LNCaP clone FGC (cell line): ENCODE measurements around the gene TRNAU1AP.

Experiments used
- DNase-seq: peaks from one replicate; pipeline ENCODE4 v3.0.0-alpha.2; 2011; ENCODE audit warnings: low read depth
- H3K4me3 ChIP-seq: 2 replicates; pipeline ENCODE4 v1.5.1; 2011; ENCODE audit warnings: mild to moderate bottlenecking, low read depth, low read length, control low read depth
- TF ChIP-seq, protein P1 (sequence below): IDR thresholded peaks from 2 replicates; pipeline ENCODE4 v1.5.1; 2012; ENCODE audit warnings: mild to moderate bottlenecking; ENCODE audit not compliant: control insufficient read depth, insufficient read depth; ENCODE audit errors: extremely low read depth

Gene TRNAU1AP

DNA sequence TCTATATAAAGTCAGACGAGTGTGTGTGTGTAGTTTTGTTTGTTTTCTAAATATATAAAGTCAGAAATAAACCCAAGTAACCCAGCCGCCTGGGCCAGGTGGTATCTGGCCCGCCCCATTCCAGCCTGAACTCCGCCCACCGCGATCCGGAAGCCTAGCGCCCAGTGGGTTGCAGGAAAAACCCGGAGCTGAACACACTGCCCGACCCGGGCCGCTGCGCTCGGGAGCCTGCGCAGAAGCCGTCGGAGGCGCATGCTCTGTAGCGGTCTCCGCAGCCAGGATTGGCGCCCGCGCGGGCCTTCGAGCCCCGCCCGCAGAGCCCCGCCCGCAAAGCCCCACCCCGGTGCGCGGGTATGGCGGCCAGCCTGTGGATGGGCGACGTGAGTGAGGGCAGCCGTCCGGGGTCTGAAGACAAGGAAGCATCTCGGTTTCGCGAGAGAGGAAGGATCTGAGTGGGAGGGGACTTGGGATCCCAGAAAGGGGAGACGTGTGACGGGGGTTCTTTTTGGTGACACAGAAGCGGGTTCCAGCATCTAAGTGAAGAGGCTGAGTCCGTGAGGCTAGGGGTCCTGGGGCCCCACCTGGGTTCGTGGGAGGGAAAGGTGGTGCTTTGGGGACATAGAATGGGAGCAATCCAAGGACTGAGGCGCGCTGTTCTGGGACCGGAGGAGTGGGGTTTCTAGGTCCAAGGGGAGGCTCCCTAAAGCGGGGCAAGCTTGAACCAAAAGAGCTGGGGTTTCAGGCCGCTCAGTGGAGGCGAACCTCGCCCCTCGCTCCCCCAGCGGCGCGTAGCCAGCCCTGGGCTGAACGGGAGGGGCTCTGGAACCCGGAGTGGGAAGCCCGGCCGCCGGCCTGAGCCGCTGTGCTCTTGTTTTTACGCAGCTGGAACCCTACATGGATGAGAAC is at the start of gene TRNAU1AP:
Gene TRNAU1AP, plus strand, starts transcription at position 328 of the 906 bp plus-strand sequence. Its CDS starts 26 bp downstream, at position 354.
- TF ChIP-seq, protein P1, sequence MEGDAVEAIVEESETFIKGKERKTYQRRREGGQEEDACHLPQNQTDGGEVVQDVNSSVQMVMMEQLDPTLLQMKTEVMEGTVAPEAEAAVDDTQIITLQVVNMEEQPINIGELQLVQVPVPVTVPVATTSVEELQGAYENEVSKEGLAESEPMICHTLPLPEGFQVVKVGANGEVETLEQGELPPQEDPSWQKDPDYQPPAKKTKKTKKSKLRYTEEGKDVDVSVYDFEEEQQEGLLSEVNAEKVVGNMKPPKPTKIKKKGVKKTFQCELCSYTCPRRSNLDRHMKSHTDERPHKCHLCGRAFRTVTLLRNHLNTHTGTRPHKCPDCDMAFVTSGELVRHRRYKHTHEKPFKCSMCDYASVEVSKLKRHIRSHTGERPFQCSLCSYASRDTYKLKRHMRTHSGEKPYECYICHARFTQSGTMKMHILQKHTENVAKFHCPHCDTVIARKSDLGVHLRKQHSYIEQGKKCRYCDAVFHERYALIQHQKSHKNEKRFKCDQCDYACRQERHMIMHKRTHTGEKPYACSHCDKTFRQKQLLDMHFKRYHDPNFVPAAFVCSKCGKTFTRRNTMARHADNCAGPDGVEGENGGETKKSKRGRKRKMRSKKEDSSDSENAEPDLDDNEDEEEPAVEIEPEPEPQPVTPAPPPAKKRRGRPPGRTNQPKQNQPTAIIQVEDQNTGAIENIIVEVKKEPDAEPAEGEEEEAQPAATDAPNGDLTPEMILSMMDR = no peak
- DNase-seq = peak; percentile 92
- peak within 1 kb of the TSS; percentile 85 for H3K4me3 ChIP-seq

DNA sequence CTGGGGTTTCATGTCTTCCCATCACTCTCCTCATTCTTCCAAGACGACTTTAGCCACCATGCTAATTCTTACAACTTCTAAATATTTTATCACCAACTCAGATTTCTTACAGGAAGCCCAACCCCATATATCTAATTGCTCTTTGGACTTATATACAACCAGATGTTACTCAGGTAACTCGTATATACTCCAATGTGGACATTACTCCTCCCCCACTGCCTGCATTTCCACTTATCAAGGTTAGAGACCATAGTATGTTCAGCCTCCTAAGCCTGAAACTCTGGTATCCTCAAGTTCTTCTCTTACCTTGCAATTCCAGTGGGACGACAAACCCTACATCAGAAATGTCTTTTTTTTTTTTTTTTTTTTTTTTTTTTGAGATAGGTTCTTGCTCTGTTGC is 49.8 kb upstream of the TRNAU1AP start:
- DNase-seq = no peak
- H3K4me3 ChIP-seq = no peak overlapping the region
- TF ChIP-seq, protein P1 = no peak

DNA sequence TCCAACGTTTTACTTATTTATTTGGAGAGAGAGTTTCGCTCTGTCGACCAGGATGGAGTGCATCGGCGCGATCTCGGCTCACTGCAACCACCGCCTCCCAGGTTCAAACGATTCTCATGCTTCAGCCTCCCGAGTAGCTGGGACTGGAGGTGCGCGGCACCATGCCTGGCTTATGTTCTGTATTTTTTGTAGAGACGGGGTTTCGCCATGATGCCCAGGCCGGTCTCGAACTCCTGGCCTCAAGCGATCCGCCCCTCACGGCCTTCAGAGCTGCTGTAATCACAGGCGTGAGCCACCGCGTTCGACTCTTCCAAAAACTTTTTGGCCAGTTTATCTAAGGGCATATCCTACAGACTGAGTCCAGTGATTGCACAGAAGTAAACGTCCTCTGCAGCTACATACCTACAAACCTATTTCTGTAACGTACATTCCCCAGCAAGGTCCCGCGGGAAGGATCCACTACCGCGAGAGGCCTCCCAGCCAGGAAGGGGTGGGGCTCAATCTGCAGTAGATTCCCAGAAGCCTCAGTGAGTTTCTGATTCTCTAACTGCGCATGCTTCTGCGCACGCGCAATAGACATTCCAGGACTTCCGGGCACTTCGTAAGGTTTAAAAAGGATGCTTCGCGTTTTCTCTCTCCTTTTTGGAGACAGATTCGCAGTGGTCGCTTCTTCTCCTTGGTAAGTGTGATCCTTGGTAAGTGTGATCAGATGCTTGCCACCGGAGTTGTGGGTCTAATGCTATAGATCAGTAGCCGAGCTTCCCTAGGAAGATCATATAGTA is 47.3 kb upstream of the TRNAU1AP start, which contains the start of gene RCC1:
Gene RCC1, plus strand, starts transcription at position 638 of the 782 bp plus-strand sequence. CDS start 23,824 bp downstream, outside the sequence.
- peak; percentile 97 for DNase-seq
- H3K4me3 ChIP-seq = peak within 1 kb of the TSS; percentile 94
- TF ChIP-seq, protein P1 = no peak

DNA sequence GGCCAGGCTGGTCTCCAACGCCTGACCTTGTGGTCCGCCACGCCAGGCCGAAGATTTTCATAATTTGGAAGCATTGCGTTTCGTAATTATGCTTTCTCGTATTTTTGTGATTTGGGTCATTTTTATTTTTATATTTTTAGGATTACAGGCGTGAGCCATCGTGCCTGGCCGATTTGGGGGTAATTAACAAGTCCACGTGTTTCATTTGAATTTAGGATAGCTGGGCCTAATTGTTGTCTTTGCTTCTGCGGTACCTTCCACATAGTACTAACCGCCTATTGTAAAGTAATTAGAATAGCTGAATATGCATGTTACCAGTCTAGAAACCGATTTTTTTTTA is 46.0 kb upstream of the TRNAU1AP start:
- peak overlapping the region; percentile 94 for H3K4me3 ChIP-seq
- DNase-seq = no peak
- TF ChIP-seq, protein P1 = no peak

DNA sequence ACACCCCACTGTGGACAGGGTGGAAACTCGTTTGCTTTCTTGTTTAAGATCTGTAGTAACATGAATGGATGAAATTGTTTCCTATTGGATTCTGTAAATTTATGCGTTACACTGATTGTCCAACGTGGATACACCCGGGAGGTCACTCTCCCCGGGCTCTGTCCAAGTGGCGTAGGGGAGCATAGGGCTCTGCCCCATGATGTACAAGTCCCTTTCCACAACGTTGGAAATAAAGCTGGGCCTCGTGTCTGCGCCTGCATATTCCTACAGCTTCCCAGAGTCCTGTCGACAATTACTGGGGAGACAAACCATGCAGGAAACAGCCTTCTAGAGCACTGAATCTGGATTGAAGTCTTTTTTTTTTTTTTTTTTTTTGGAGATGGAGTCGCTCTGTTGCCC is 45.6 kb upstream of the TRNAU1AP start:
- DNase-seq = no peak

DNA sequence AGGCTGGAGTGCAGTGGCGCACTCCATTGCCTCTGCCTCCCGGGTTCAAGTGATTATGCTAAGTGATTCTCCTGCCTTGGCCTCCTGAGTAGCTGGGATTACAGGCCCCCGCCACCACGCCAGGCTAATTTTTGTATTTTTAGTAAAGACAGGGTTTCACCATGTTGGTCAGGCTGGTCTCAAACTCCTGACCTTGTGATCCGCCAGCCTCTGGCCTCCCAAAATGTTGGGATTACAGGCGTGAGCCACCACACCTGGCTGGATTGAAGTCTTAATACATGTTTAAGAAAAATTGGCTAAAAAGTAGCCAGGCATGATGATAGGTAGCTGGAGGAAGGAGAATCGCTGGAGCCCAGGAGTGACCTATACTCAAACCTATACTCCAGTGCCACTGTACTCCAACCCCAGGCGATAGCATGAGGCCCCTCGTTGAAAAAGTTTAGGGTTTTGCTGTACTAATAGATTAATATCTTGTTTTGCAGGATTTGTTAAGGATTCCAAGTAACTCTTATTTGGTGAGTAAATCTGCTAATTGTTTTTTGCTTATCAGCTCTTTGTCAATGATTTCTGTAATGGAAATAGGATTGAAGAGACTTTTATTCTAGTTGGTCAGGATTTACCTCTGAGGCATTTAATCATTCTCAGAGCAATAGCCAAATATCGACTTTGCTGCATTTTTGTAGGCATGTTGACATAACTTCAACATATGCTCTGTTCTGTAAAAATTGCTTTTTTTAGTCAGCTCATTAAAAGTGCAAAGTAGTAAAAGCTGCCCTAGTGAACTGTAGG is 45.0 kb upstream of the TRNAU1AP start:
- no peak for DNase-seq
- TF ChIP-seq, protein P1 = no peak

More for the DNA sequence above, 45.6 kb upstream of the TRNAU1AP start:
- TF ChIP-seq, protein P1 = no peak
- peak overlapping the region; percentile 94 for H3K4me3 ChIP-seq

More for the DNA sequence above, 45.0 kb upstream of the TRNAU1AP start:
- peak overlapping the region; percentile 94 for H3K4me3 ChIP-seq
